ENCODE measurements around the gene NPM3.

DNA sequence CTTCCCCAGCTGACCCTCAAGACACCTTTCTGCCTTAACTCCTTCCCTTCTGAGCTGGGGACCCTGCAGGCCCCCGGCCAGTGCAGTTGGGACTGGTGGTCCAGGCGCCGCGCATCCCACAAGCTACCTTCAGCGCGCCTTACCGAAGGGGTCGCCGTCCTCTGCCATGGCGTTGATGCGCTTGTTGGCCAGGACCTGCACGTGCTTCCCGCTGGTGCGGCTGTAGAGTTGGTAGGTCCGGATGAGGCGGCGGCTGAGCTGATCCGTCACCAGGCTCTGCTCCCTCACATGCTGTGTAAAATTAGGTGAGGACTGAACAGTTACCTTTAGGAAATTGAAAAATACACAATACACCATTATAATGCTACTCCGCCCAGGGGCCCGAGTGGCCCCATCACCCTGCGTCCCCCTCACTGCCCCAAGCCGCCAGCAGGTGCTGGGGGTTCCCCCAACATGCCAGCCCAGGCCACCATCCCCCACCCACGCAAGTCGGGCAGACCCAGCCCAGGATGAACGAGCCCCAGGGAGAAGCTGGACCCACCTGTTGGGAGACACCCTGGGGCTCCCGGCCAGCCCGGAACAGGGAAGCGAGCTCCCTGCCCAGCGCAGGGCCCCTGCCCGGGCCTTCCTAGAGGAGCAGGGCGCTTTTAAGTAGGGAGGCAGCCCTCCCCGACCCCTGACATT is 8.5 kb downstream of the NPM3 start:
- TF ChIP-seq, protein P1, sequence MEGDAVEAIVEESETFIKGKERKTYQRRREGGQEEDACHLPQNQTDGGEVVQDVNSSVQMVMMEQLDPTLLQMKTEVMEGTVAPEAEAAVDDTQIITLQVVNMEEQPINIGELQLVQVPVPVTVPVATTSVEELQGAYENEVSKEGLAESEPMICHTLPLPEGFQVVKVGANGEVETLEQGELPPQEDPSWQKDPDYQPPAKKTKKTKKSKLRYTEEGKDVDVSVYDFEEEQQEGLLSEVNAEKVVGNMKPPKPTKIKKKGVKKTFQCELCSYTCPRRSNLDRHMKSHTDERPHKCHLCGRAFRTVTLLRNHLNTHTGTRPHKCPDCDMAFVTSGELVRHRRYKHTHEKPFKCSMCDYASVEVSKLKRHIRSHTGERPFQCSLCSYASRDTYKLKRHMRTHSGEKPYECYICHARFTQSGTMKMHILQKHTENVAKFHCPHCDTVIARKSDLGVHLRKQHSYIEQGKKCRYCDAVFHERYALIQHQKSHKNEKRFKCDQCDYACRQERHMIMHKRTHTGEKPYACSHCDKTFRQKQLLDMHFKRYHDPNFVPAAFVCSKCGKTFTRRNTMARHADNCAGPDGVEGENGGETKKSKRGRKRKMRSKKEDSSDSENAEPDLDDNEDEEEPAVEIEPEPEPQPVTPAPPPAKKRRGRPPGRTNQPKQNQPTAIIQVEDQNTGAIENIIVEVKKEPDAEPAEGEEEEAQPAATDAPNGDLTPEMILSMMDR (IDR thresholded peaks at IDR 0.05): no peak
- TF ChIP-seq POLR2A (IDR thresholded peaks at IDR 0.05): no peak
